Fibroblast of lung (primary cell): ENCODE results near the gene IRF2. TPM values are rescaled to one million over a fixed set of nuclear protein-coding genes. Genes with fewer than 3 reads are reported as not detected.

Experiments
- DNase-seq, 2 donors: peaks; one replicate each; pipeline versions ENCODE4 v3.0.0 to v3.0.0-alpha.2; 2010; ENCODE audit warnings: low read depth in 2 of 2
- H2AFZ ChIP-seq: 2 replicates; pipeline ENCODE4 v1.5.1; 2012; ENCODE audit warnings: low read length, control low read depth, inconsistent platforms
- H3K27ac ChIP-seq: 2 replicates; pipeline ENCODE4 v1.5.1; 2011; ENCODE audit warnings: low read length, control low read depth; ENCODE audit not compliant: insufficient read depth
- H3K27me3 ChIP-seq: 2 replicates; pipeline ENCODE4 v1.5.1; 2011; ENCODE audit warnings: mild to moderate bottlenecking, low read length; ENCODE audit not compliant: control insufficient read depth, insufficient read depth
- H3K36me3 ChIP-seq: 2 replicates; pipeline ENCODE4 v1.5.1; 2011; ENCODE audit warnings: low read length; ENCODE audit not compliant: control insufficient read depth, insufficient read depth
- H3K4me1 ChIP-seq: 2 replicates; pipeline ENCODE4 v1.5.1; 2011; ENCODE audit warnings: low read length; ENCODE audit not compliant: control insufficient read depth, insufficient read depth; ENCODE audit errors: extremely low read depth
- H3K4me2 ChIP-seq: 2 replicates; pipeline ENCODE4 v1.5.1; 2011; ENCODE audit warnings: low read length, control low read depth; ENCODE audit not compliant: insufficient read depth; ENCODE audit errors: extremely low read depth
- H3K4me3 ChIP-seq, 4 experiments: fragments of 200-600 bp in 1 of 4; sonication (generic) in 1 of 4; replicated peaks in 1 of 4; 2 replicates each; pipeline ENCODE4 v1.5.1; 2011 to 2016; ENCODE audit warnings: low read length in 4 of 4, low read depth in 3 of 4, mild to moderate bottlenecking in 3 of 4, control low read depth in 2 of 4, inconsistent platforms in 1 of 4, mixed read lengths in 1 of 4; ENCODE audit not compliant: insufficient read depth in 1 of 4; ENCODE audit errors: control extremely low read depth in 1 of 4
- H3K79me2 ChIP-seq: 2 replicates; pipeline ENCODE4 v1.5.1; 2012; ENCODE audit warnings: mild to moderate bottlenecking, low read length, inconsistent platforms; ENCODE audit not compliant: control insufficient read depth, insufficient read depth
- H3K9ac ChIP-seq: 2 replicates; pipeline ENCODE4 v1.5.1; 2011; ENCODE audit warnings: mild to moderate bottlenecking, low read length, control low read depth; ENCODE audit not compliant: insufficient read depth
- H3K9me3 ChIP-seq: 2 replicates; pipeline ENCODE4 v1.5.1; 2012; ENCODE audit warnings: low read depth, low read length; ENCODE audit not compliant: control insufficient read depth, insufficient read depth
- H4K20me1 ChIP-seq: 2 replicates; pipeline ENCODE4 v1.5.1; 2011; ENCODE audit warnings: low read length; ENCODE audit not compliant: control insufficient read depth, insufficient read depth; ENCODE audit errors: extremely low read depth
- CTCF ChIP-seq, 2 donors: IDR thresholded peaks in 1 of 2; conservative IDR thresholded peaks in 1 of 2; 1 replicate in 1 of 2; 2 replicates in 1 of 2; pipeline ENCODE4 v1.5.1; 2011 to 2012; ENCODE audit warnings: low read length in 2 of 2, control low read depth in 1 of 2, inconsistent platforms in 1 of 2, low read depth in 1 of 2, mild to moderate bottlenecking in 1 of 2
- EZH2 ChIP-seq: IDR thresholded peaks from 2 replicates; pipeline ENCODE4 v1.5.1; 2012; ENCODE audit warnings: low read length, control low read depth, mild to moderate bottlenecking; ENCODE audit errors: missing control alignments
- polyA plus RNA-seq, 2 donors: library from polyadenylated mRNA; depleted of rRNA in 1 of 2; stranded (reverse) in 1 of 2; unstranded in 1 of 2; fragments of >200 nt; gene quantifications; 2 replicates each; pipeline ENCODE4 v1.2.1, GENCODE V29; 2011 to 2012; ENCODE audit warnings: missing spikeins in 1 of 2
- total RNA-seq: library from RNA; depleted of rRNA; stranded (reverse); fragments of >200 nt; gene quantifications from 2 replicates; pipeline ENCODE4 v1.2.1, GENCODE V29; 2014

Gene IRF2
- total and polyA plus RNA-seq, 2 donors (not counting 1 experiment from before 2014, with no cell fraction given): 30.9 to 42.3 TPM

GRCh38 chr4:184373886-184374405 lies 100.4 kb downstream of the IRF2 start:
- Histone ChIP-seq H3K9me3 (no peaks in the 10 kb centered on the region), H3K4me1 (no peaks in the 10 kb centered on the region), H4K20me1 (no peaks in the 10 kb centered on the region), H3K27ac (no peak overlapping the region), H3K9ac (no peak overlapping the region), H3K27me3 (no peaks in the 10 kb centered on the region), H3K36me3 (no peaks in the 10 kb centered on the region), H3K4me3 (no peak overlapping the region), H2AFZ (no peak overlapping the region), H3K4me2 (no peak overlapping the region), H3K79me2 (no peaks in the 10 kb centered on the region)
- no peak for DNase-seq
- no peak for TF ChIP-seq EZH2
- no peak for TF ChIP-seq CTCF (conservative IDR thresholded peaks at IDR 0.05 in 1 of 2, IDR thresholded peaks at IDR 0.05 in 1 of 2; ENCODE audit: low read depth in 1 of 2, low read length in 2 of 2)

- Histone ChIP-seq H3K27ac (no peak overlapping the region), H3K4me1 (no peaks in the 10 kb centered on the region), H3K4me2 (no peak overlapping the region), H2AFZ (no peak overlapping the region), H3K79me2 (no peaks in the 10 kb centered on the region), H3K27me3 (no peaks in the 10 kb centered on the region), H4K20me1 (no peaks in the 10 kb centered on the region), H3K9ac (no peak overlapping the region), H3K9me3 (no peaks in the 10 kb centered on the region), H3K4me3 (no peak overlapping the region), H3K36me3 (no peaks in the 10 kb centered on the region)
- TF ChIP-seq CTCF (conservative IDR thresholded peaks at IDR 0.05 in 1 of 2, IDR thresholded peaks at IDR 0.05 in 1 of 2; ENCODE audit: low read depth in 1 of 2, low read length in 2 of 2): no peak
- no peak for TF ChIP-seq EZH2
- DNase-seq: no peak
These were observed 103.0 kb downstream of the IRF2 start for GRCh38 chr4:184371390-184371787.

- H3K79me2 ChIP-seq: no peaks in the 10 kb centered on the region
- DNase-seq: peak; percentile 49 to 75
- H2AFZ ChIP-seq: no peak overlapping the region
- H3K4me1 ChIP-seq: no peaks in the 10 kb centered on the region
- no peak overlapping the region for H3K4me3 ChIP-seq
- no peak overlapping the region for H3K27ac ChIP-seq
- TF ChIP-seq CTCF (conservative IDR thresholded peaks at IDR 0.05 in 1 of 2, IDR thresholded peaks at IDR 0.05 in 1 of 2; ENCODE audit: low read depth in 1 of 2, low read length in 2 of 2): no peak
- no peaks in the 10 kb centered on the region for H3K27me3 ChIP-seq
- H3K9ac ChIP-seq: no peak overlapping the region
- H3K9me3 ChIP-seq: no peaks in the 10 kb centered on the region
- H4K20me1 ChIP-seq: no peaks in the 10 kb centered on the region
- no peak overlapping the region for H3K4me2 ChIP-seq
- H3K36me3 ChIP-seq: no peaks in the 10 kb centered on the region
These were observed 103.5 kb downstream of the IRF2 start for GRCh38 chr4:184370711-184371389.
